WTC11 (cell line): Measurements from ENCODE around the gene CTBP1.

Experiments used
- ATF2 ChIP-seq: sonication (generic); formaldehyde crosslinking; IDR thresholded peaks from 2 replicates; pipeline ENCODE4 v1.8.1; 2022; ENCODE audit warnings: low read depth, missing genetic modification reagents, borderline replicate concordance
- ATF3 ChIP-seq: sonication (generic); formaldehyde crosslinking; conservative IDR thresholded peaks from 2 replicates; pipeline ENCODE4 v1.8.1; 2022; ENCODE audit warnings: mild to moderate bottlenecking, missing genetic modification reagents
- CTCF ChIP-seq: fragments of 200-600 bp; IDR thresholded peaks from 2 replicates; pipeline ENCODE4 v1.8.0; 2022; ENCODE audit warnings: antibody characterized with exemption
- ELF4 ChIP-seq: sonication (generic); formaldehyde crosslinking; IDR thresholded peaks from 2 replicates; pipeline ENCODE4 v1.8.1; 2022; ENCODE audit warnings: low read depth, mild to moderate bottlenecking, moderate library complexity, missing genetic modification reagents
- FOXP4 ChIP-seq: sonication (generic); formaldehyde crosslinking; IDR thresholded peaks from 2 replicates; pipeline ENCODE4 v1.8.0; 2022; ENCODE audit warnings: mild to moderate bottlenecking, missing genetic modification reagents
- KAT7 ChIP-seq: sonication (generic); formaldehyde crosslinking; IDR thresholded peaks from 2 replicates; pipeline ENCODE4 v1.8.1; 2023; ENCODE audit warnings: missing genetic modification reagents, mild to moderate bottlenecking, borderline replicate concordance
- MXD4 ChIP-seq: fragments of 250-450 bp; sonication (Bioruptor Pico); IDR thresholded peaks from 2 replicates; pipeline ENCODE4 v1.8.0; 2021; ENCODE audit warnings: mild to moderate bottlenecking, moderate library complexity, borderline replicate concordance
- NR2C2 ChIP-seq: sonication (generic); formaldehyde crosslinking; IDR thresholded peaks from 2 replicates; pipeline ENCODE4 v1.8.0; 2022; ENCODE audit warnings: mild to moderate bottlenecking, missing genetic modification reagents
- TCF7 ChIP-seq: sonication (generic); formaldehyde crosslinking; IDR thresholded peaks from 2 replicates; pipeline ENCODE4 v1.8.0; 2022; ENCODE audit warnings: mild to moderate bottlenecking, low read depth, missing genetic modification reagents, moderate library complexity
- TF ChIP-seq, protein P1 (sequence below): sonication (generic); formaldehyde crosslinking; IDR thresholded peaks from 2 replicates; pipeline ENCODE4 v1.8.0; 2022; ENCODE audit warnings: missing genetic modification reagents

DNA sequence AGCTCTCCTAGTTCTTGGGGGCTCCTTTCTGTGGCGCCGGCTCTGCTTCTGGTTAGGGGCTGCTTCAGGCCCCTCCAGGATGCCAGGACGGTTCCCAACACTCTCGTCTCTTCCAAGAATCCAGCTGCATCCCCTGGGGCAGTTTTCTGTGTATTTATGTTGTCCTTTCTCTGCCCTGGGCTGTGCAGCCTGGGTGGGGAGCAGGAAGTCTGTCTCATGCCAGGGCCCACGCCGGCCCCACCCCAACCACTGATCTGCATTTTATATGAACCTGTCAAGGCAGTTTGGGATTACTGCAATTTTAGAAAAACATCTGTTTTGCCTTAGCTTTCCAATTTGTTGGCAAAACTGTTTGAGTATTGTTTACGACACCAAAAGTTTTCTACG lies 14.6 kb downstream of the CTBP1 start:
- TF ChIP-seq CTCF (no peak), FOXP4 (CRISPR knock-in tag) (no peak), NR2C2 (CRISPR knock-in tag) (no peak), ATF2 (no peak), MXD4 (CRISPR knock-in tag) (no peak), KAT7 (CRISPR knock-in tag) (no peak), ELF4 (CRISPR knock-in tag) (no peak), TCF7 (CRISPR knock-in tag) (no peak), ATF3 (CRISPR knock-in tag) (no peak)
- TF ChIP-seq, protein P1, sequence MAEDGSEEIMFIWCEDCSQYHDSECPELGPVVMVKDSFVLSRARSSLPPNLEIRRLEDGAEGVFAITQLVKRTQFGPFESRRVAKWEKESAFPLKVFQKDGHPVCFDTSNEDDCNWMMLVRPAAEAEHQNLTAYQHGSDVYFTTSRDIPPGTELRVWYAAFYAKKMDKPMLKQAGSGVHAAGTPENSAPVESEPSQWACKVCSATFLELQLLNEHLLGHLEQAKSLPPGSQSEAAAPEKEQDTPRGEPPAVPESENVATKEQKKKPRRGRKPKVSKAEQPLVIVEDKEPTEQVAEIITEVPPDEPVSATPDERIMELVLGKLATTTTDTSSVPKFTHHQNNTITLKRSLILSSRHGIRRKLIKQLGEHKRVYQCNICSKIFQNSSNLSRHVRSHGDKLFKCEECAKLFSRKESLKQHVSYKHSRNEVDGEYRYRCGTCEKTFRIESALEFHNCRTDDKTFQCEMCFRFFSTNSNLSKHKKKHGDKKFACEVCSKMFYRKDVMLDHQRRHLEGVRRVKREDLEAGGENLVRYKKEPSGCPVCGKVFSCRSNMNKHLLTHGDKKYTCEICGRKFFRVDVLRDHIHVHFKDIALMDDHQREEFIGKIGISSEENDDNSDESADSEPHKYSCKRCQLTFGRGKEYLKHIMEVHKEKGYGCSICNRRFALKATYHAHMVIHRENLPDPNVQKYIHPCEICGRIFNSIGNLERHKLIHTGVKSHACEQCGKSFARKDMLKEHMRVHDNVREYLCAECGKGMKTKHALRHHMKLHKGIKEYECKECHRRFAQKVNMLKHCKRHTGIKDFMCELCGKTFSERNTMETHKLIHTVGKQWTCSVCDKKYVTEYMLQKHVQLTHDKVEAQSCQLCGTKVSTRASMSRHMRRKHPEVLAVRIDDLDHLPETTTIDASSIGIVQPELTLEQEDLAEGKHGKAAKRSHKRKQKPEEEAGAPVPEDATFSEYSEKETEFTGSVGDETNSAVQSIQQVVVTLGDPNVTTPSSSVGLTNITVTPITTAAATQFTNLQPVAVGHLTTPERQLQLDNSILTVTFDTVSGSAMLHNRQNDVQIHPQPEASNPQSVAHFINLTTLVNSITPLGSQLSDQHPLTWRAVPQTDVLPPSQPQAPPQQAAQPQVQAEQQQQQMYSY (CRISPR knock-in tag) = no peak
